Measurements from ENCODE around the gene NKPD1.

Gene NKPD1

DNA sequence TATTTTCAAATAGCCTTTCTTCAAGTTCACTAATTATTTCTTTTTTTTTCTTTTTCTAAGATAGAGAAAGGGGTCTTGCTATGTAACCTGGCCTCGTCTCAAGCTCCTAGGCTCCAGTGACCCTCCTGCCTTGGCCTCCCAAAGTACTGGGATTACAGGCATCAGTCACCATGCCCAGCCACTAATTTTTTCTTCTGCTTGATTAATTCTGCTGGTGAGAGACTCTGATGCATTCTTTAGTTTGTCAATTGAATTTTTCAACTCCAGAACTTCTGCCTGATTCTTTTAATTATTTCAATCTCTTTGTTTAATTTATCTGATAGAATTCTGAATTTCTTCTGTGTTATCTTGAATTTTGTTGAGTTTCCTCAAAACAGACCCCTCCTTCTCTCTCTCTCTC lies 29.2 kb upstream of the NKPD1 start:
- TF ChIP-seq, protein P1, sequence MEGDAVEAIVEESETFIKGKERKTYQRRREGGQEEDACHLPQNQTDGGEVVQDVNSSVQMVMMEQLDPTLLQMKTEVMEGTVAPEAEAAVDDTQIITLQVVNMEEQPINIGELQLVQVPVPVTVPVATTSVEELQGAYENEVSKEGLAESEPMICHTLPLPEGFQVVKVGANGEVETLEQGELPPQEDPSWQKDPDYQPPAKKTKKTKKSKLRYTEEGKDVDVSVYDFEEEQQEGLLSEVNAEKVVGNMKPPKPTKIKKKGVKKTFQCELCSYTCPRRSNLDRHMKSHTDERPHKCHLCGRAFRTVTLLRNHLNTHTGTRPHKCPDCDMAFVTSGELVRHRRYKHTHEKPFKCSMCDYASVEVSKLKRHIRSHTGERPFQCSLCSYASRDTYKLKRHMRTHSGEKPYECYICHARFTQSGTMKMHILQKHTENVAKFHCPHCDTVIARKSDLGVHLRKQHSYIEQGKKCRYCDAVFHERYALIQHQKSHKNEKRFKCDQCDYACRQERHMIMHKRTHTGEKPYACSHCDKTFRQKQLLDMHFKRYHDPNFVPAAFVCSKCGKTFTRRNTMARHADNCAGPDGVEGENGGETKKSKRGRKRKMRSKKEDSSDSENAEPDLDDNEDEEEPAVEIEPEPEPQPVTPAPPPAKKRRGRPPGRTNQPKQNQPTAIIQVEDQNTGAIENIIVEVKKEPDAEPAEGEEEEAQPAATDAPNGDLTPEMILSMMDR (IDR thresholded peaks at IDR 0.05; ENCODE audit: insufficient read depth, low read depth, low read length, missing control alignments): no peak
- no peak for DNase-seq (ENCODE audit: low read depth)
- no peak overlapping the region for H3K4me3 ChIP-seq (ENCODE audit: low read length)

DNA sequence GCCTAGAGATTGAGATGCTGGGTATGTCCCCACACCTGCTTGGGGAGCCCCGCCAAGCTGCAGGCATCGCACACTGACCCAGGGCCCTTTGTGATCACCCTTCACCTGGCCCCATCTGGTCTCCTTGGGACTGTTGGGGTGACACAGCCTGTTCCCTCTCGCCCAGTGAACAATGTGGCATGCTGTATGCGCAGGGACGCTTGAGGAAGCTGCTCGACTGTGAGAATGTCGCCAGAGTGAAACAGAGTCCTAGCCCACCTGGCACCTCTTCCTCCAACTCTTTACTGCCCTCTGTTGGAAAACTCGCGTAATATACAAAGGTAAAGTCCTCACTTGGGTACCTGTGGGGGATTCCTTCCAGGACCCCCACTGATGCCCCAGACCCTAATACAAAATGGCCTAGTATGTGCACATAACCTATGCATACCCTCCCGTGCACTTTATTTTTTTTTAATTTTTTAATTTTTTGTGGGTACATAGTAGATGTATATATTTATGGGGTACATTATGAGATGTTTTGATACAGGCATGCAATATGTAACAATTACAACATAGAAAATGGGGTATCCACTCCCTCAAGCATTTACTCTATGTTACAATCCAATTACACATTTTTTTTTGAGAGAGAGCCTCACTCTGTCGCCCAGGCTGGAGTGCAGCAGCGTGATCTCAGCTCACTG lies 26.8 kb upstream of the NKPD1 start:
- H3K4me3 ChIP-seq (ENCODE audit: low read length): no peak overlapping the region
- DNase-seq (ENCODE audit: low read depth): peak; percentile 35
- TF ChIP-seq, protein P1 (IDR thresholded peaks at IDR 0.05; ENCODE audit: insufficient read depth, low read depth, low read length, missing control alignments): peak; percentile 67

DNA sequence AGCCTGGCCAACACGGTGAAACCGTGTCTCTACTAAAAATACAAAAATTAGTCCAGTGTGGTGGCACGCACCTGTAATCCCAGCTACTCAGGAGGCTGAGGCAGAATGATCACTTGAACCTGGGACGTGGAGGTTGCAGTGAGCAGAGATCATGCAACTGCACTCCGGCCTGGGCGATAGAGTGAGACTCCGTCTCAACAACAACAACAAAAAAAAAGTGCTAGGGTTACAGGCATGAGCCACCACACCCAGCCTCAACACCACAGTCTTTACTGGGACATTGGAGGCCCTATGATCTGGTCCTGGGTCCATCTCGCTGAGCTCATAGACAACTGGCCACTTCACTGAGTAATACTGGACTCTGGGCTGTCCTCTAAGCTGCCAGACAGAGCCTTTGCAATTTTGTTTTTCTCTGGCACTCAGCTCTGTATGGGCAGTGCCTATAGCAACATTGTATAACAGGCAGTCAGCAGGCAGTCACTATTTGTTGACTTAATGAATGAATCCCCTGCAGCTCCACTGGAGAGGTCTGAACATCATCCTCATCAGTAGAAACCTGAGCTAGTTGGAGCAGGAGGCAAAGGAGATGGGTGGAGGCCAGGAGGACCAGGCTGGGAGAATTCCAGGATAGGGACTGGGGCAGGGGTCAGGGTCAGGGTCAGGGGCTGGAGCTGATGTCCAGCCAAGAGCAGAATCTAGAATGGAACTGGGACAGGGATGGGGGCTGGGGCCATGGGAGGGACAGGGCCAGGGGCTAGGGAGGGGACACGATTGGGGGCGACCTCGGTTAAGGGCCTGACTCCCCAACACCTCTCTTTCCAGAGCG lies 25.9 kb upstream of the NKPD1 start:
- TF ChIP-seq, protein P1 (IDR thresholded peaks at IDR 0.05; ENCODE audit: insufficient read depth, low read depth, low read length, missing control alignments): no peak
- no peak for DNase-seq (ENCODE audit: low read depth)
- H3K4me3 ChIP-seq (ENCODE audit: low read length): no peak overlapping the region

DNA sequence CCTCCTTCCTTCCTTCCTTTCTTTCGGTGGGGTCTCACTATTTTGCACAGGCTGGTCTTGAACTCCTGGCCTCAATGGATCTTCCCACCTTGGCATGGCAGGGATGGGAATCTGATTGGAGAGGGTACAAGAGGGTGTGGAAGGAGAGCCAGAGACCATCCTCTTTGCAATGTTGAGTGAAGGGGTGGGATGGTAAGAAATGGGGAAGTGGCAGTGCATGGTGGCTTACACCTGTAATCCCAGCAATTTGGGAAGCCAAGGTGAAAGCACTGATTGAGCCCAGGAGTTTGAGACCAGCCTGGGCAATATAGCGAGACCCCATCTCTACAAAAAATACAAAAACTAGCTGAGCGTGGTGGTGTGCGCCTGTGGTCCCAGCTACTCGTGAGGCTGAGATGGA lies 23.3 kb upstream of the NKPD1 start:
- no peak for DNase-seq (ENCODE audit: low read depth)
- TF ChIP-seq, protein P1 (IDR thresholded peaks at IDR 0.05; ENCODE audit: insufficient read depth, low read depth, low read length, missing control alignments): no peak
- no peak overlapping the region for H3K4me3 ChIP-seq (ENCODE audit: low read length)

DNA sequence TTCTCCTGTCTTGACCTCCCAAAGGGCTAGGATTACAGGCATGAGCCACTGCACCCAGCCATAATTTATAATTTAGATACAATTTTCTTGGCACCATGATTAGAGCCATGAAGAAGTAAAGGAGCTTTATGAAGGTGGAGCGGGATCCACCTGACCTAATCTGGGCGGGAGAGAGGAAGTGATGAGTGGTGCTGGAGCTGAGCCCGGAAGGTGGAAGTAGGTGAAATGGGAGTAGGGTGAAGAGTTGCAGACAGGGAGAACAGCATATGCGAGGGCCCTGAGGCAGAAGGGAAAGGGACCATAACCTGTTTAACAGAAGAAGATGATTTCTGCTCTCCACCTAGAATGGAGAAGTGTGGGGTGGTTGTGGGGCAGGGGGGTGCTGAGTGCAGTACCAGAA lies 22.0 kb upstream of the NKPD1 start:
- no peak overlapping the region for H3K4me3 ChIP-seq (ENCODE audit: low read length)
- TF ChIP-seq, protein P1 (IDR thresholded peaks at IDR 0.05; ENCODE audit: insufficient read depth, low read depth, low read length, missing control alignments): no peak
- DNase-seq (ENCODE audit: low read depth): peak; percentile 63

DNA sequence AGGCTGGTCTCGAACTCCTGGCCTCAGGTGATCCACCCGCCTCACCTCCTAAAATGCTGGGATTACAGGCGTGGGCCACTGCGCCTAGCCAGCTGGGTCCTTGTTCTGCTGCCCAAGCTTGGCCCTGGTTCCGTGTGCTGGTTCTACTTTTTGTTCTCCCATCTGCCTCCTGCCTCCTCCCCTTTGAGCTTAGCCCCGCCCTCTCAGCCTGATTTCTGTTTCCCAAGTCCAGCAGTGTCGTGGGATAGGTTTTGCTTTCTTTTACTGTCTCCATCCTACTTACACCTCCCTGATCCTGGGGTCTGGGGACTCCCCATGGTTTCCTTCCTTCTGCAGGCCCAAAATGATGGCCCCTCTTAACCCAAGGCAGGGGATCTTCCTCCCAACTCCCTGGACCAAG lies 20.2 kb upstream of the NKPD1 start:
- DNase-seq (ENCODE audit: low read depth): no peak
- TF ChIP-seq, protein P1 (IDR thresholded peaks at IDR 0.05; ENCODE audit: insufficient read depth, low read depth, low read length, missing control alignments): no peak
- H3K4me3 ChIP-seq (ENCODE audit: low read length): no peak overlapping the region
